MG63 (cell line): Measurements from ENCODE around the gene NKTR. TPM values are rescaled to one million over a fixed set of nuclear protein-coding genes. Genes with fewer than 3 reads are reported as not detected.
A peak's percentile ranks its signal among the peaks of the same experiment; 100 is the strongest.

Source experiments
- DNase-seq: peaks from one replicate; pipeline ENCODE4 v3.0.0-alpha.2; 2020
- H3K27me3 ChIP-seq: fragments of 250-450 bp; sonication (Bioruptor Pico); 2 replicates; pipeline ENCODE4 v1.5.1; 2020; ENCODE audit warnings: mild to moderate bottlenecking, moderate library complexity
- H3K36me3 ChIP-seq: fragments of 250-450 bp; sonication (Bioruptor Pico); 2 replicates; pipeline ENCODE4 v1.5.1; 2020; ENCODE audit warnings: mild to moderate bottlenecking, moderate library complexity
- H3K4me3 ChIP-seq: fragments of 250-450 bp; sonication (Bioruptor Pico); 2 replicates; pipeline ENCODE4 v1.5.1; 2020; ENCODE audit warnings: mild to moderate bottlenecking, moderate library complexity
- H3K9me3 ChIP-seq: fragments of 250-450 bp; sonication (Bioruptor Pico); 2 replicates; pipeline ENCODE4 v1.5.1; 2020; ENCODE audit warnings: mild to moderate bottlenecking, moderate library complexity
- total RNA-seq: library from RNA; depleted of rRNA; stranded (reverse); fragments of >200 nt; shearing (Covaris generic); gene quantifications from 2 replicates; pipeline ENCODE4 v1.2.3, GENCODE V29; 2014; ENCODE audit warnings: low replicate concordance

NKTR gene
- total RNA-seq, 1 experiment from 2014 or later = 4.4 TPM

DNA sequence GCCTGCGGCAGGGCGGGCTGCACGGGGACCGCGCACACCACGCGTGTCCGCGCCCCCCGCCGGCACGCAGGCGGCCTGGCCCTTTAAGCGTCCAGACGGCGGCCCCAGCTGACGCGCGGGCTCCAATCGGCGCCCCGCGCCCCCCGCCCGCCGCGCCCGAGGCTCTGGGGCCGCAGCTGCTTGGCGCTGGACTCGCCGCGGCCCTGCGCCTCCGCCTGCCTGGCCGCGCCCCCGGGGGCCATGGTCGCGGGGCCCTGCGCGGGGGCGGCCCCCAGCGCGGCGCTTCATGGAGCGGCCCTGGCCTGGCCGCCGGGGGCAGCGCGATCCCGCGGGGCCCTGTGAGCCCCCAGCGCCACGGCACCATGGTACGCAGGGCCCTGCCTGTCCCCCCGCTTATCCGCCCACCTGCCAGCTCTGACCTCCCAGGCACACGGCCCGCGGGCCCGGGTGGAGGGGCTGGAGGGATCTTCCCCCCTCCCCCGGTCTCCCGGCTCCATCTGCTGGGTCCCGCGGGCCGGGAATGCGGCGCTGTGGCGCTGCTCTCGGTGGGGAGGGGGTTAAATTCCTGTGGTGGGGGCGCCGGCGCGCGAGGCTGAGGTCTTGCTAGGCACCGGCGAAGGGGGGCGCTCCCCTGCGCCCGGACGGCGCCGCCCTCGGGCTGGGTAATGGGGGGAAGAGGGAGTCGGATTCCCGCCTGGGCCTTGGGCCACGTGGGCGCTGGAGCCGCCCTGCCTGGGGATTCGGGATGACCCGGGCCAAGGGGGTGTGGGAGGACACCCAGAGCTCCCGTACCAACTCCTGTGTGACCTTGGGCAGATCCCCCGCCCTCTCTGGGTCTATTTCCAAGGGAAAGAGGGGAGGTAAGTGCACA, 54.1 kb downstream of the NKTR start:
- no peaks in the 10 kb centered on the region for H3K27me3 ChIP-seq
- no peaks in the 10 kb centered on the region for H3K9me3 ChIP-seq
- peaks cover 6% of the 10 kb centered on the region for H3K36me3 ChIP-seq
- DNase-seq = peak; percentile 89
- peak overlapping the region; percentile 66 for H3K4me3 ChIP-seq

DNA sequence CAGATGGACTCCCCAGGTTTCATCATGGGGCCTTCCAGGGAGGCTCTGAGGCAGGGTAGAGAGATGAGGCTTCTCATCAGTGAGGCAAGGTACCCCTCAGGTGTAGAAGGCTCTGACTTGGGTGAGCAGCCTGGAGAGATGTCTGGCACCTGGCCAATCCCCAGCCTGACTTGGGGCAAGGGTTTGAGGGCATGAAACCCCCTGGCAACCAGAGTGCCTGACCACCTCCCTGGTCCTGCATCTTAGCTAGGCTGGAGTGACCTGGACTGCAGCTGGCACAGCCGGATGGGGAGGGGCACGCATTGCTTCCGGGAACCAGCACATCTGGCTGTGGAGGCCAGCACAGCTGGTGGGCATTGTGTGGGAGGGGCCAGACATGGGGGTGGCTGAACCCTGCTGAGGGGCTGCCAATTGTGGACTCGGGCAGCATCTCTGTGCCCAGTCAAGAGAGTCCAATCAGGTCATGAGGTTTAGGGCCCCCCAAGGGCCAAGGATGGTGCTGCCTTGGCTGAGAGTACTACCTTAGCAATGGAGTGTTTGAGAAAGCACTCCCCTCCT, 54.9 kb downstream of the NKTR start:
- Histone ChIP-seq H3K27me3 (no peaks in the 10 kb centered on the region), H3K4me3 (peak overlapping the region; percentile 59), H3K36me3 (peaks cover 6% of the 10 kb centered on the region), H3K9me3 (no peaks in the 10 kb centered on the region)
- peak; percentile 69 for DNase-seq

DNA sequence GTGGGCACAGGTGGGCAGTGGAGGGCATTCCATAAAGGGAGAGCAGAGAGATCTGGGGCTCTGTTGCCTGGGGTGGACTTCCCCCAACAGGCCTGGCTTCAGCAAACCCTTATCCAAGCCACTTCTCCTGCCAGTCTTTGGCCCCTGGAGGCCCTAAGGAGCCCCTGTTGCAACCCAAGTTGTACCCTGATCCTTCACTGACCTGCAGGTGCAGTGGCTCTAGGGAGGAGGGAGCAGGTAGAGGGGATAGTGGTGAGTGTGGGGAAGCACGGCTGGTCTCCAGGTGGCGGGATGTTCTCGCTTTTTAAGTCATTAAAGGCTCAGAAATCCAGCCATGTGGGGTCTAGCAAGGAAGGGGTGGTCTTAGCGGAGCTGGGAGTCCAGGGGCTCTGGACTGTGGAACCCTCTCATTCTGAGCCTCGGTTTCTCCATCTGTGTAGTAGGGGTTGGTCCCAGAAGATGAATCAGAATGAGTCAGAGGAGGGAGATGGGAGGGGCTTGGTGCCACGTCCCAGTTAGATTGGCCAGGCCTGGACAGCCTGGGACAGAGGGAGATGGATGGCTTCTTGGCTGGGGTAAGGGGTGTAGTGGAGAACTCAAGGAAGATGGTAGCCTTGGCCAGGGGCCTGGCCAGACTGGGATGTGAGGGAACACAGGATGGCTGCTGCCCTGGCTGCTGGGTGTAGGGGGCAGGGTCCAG, 55.6 kb downstream of the NKTR start:
- no peaks in the 10 kb centered on the region for H3K9me3 ChIP-seq
- no peak overlapping the region for H3K4me3 ChIP-seq

DNA sequence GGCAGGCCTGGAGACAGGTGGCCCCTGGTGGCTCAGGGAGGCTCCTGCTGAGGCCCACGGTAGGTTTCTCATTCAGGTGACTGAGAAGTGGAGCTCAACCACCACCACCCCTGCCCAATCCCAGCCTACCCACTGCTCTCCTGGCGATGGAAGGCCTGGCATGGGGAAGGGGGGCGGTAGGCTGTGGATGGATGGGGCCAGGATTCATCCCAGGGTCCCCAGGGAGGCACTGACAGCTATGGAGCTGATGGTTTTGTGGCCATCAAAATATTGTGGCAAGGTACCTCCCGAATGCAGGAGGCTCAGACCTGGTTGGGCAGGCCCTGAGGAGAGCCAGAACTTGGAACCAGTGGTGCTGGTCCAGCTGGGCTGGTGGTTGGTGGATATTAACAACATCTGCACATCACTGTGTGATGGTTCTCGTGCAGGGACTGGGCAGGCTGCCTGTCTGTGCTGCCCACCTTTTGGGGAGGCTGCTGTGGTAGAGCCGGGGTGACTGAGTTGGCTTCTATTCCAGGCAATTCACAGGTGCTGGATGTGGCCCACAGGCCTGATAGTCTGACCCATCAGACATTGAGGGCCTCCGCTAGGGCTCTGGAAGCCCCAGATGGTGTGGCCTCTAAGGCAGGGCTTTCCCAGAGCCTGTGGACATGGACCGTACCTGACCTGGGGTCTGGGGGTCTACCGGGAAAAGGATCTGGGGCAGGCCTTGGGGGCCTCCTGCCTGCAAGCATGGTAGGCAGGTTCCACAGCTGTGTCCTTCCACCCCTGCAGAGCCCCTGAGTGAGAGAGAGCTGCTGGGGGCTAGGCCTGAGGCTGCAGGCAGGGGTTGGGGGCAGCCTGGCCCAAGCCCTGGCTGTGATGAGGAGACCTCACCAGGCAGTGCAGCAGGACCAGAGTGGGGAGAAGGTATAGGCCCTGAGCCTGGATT, 56.5 kb downstream of the NKTR start:
- no peaks in the 10 kb centered on the region for H3K27me3 ChIP-seq
- H3K4me3 ChIP-seq = no peak overlapping the region
- no peak for DNase-seq
- H3K36me3 ChIP-seq = peaks cover 6% of the 10 kb centered on the region
- no peaks in the 10 kb centered on the region for H3K9me3 ChIP-seq

More for the DNA sequence above, 55.6 kb downstream of the NKTR start:
- no peaks in the 10 kb centered on the region for H3K27me3 ChIP-seq
- peaks cover 6% of the 10 kb centered on the region for H3K36me3 ChIP-seq
- DNase-seq = peak; percentile 50

DNA sequence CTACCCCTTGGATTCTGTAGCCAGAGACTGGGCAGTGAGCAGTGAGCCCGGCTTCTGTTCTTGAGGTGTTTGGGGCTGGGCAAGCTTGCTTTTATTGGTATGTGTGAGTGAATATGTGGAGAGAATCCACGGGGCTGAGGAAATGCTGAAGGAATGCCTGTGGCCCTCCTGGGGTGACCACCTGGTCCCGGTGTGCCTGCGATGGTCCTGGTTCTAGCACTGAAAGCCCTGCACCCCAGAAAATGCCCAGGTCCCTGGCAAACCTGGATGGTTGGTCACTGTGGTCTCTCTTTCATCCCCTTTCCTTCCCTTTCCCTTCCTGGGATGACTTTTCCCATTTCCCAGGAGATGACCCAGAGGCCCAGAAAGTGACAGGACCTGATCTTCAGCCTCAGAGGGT, 57.2 kb downstream of the NKTR start:
- Histone ChIP-seq H3K4me3 (no peak overlapping the region), H3K27me3 (no peaks in the 10 kb centered on the region), H3K9me3 (no peaks in the 10 kb centered on the region), H3K36me3 (peaks cover 6% of the 10 kb centered on the region)
- no peak for DNase-seq

DNA sequence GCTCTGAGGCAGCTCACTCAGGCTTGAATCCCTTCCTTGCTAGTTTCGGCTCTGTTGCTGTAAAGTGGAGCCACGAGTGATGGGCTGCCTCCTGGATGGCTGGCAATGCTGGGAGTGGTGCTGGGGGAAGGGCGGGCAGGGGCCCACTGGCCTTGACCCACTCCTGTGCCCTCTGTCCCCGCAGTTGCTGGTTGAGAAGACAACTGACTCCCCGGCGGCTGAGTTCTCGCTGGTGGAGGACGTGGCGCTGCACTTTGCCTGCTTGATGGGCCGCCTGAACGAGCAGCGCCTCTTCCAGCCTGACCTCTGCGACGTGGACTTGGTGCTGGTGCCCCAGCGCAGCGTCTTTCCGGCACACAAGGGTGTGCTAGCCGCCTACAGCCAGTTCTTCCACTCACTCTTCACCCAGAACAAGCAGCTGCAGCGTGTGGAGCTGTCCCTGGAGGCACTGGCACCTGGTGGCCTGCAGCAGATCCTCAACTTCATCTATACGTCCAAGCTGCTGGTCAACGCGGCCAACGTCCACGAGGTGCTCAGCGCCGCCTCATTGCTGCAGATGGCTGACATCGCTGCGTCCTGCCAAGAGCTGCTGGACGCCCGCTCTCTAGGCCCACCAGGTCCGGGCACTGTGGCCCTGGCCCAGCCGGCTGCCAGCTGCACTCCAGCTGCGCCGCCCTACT, 57.7 kb downstream of the NKTR start:
- Histone ChIP-seq H3K27me3 (no peaks in the 10 kb centered on the region), H3K4me3 (no peak overlapping the region), H3K9me3 (no peaks in the 10 kb centered on the region), H3K36me3 (peaks cover 6% of the 10 kb centered on the region)
- no peak for DNase-seq

DNA sequence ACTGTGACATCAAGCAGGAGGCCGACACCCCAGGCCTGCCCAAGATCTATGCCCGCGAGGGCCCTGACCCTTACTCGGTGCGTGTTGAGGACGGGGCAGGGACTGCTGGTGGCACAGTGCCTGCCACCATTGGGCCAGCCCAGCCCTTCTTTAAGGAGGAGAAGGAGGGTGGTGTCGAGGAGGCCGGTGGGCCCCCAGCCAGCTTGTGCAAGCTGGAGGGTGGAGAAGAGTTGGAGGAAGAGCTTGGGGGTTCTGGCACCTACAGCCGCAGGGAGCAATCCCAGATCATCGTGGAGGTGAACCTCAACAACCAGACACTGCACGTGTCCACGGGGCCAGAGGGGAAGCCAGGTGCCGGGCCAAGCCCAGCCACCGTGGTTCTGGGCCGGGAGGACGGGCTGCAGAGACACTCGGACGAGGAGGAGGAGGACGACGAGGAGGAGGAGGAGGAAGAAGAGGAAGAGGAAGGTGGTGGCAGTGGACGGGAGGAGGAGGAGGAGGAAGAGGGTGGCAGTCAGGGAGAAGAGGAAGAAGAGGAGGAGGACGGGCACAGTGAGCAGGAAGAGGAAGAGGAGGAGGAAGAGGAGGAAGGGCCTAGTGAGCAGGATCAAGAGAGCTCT, 58.4 kb downstream of the NKTR start:
- Histone ChIP-seq H3K36me3 (peaks cover 6% of the 10 kb centered on the region), H3K27me3 (no peaks in the 10 kb centered on the region), H3K9me3 (no peaks in the 10 kb centered on the region), H3K4me3 (no peak overlapping the region)
- DNase-seq = no peak

DNA sequence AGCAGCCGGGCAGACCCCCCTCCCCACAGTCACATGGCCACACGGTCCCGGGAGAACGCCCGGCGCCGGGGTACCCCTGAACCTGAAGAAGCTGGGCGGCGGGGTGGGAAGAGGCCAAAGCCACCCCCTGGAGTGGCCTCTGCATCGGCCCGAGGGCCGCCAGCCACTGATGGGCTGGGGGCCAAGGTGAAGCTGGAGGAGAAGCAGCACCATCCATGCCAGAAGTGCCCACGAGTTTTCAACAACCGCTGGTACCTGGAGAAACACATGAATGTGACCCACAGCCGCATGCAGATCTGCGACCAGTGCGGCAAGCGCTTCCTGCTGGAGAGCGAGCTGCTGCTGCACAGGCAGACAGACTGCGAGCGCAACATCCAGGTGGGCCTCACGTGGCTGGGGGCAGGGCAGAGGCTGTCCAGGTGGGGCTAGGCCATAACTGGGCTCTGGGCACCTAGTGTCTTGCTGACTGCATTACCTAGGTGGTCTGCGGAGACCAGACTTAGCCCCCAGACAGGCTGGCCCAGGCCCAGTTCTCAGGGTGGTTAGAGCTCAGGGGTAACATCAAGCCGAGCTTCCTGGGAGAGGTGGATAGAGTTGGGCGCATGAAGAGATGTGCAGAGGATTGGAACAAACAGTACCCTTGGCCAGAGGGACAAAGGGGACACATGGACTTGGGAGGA, 59.1 kb downstream of the NKTR start:
- Histone ChIP-seq H3K36me3 (peaks cover 6% of the 10 kb centered on the region), H3K9me3 (no peaks in the 10 kb centered on the region), H3K27me3 (no peaks in the 10 kb centered on the region), H3K4me3 (no peak overlapping the region)
- DNase-seq = no peak

DNA sequence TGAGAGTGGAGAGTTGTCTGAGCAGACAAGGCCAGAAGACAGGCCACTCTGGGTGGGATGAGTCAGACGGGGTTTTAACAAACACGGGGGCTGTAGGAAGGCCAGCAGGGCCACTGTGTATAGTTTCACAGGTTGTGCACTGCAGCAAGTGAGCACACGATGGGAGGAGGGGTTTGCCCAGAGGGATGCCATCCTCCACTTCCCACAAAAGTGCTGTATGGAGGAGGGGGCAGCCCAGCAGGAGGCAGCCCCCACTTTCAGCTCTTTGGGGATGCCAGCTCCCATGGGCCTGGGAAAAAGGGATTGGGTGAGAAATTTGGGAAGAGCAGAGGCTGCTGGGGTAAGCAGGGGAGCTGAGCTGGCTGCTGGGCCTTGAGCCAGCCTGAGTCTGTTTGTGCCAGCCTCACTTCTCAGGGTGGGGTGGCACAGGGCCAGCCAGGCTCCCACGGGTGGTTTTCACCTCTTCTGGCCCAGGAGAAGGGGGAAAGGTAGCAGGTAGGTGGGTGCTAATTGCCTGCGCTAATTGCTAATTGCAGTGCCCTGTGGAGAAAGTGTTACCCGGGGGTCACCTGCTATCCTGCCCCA, 59.7 kb downstream of the NKTR start:
- Histone ChIP-seq H3K4me3 (no peak overlapping the region), H3K27me3 (no peaks in the 10 kb centered on the region), H3K9me3 (no peaks in the 10 kb centered on the region), H3K36me3 (peaks cover 6% of the 10 kb centered on the region)
- DNase-seq = no peak

DNA sequence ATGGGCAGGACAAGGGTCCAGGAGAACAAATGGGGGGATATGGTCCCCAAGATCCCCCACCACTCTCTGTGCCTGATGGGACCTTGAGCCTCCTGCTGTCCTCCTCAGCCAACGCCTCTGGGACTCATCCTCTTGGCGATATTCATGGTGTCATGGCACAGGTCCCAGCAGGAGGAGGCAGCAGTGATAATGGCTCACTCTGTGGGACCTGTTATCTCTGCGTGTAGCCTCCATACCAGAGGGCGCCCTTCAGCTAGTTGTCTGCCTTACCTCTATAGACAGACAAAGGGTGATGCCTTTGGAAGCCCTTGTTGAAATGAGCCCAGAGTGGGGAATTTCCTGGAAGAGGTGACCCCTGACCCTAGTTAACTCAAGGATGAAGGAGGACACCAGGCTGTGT, 60.4 kb downstream of the NKTR start:
- DNase-seq = no peak
- H3K27me3 ChIP-seq = no peaks in the 10 kb centered on the region
- no peaks in the 10 kb centered on the region for H3K9me3 ChIP-seq

DNA sequence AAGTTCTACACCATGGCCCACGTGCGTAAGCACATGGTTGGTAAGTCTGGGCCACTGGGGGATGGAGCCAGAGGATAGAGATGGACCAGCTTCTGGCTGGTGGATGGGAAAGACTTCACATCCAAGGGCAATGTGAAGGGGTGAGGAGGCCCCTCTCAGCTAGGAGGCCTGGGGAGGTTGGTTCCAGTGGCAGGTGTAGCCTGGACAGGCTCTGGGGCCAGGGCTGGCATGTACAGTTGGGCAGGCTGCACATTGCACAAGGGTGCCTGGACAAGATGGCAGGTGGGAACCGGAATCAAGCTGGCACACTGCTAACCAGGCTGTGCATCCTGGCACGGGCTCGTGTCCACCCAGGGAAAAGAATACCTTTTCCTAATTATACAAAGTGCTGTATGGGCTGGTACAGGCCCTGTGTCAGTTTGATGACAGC, 61.1 kb downstream of the NKTR start:
- H3K36me3 ChIP-seq = peaks cover 6% of the 10 kb centered on the region
- DNase-seq = no peak
- H3K4me3 ChIP-seq = no peak overlapping the region
- H3K27me3 ChIP-seq = no peaks in the 10 kb centered on the region
- H3K9me3 ChIP-seq = no peaks in the 10 kb centered on the region

More for the DNA sequence above, 60.4 kb downstream of the NKTR start:
- H3K4me3 ChIP-seq = no peak overlapping the region
- peaks cover 6% of the 10 kb centered on the region for H3K36me3 ChIP-seq

DNA sequence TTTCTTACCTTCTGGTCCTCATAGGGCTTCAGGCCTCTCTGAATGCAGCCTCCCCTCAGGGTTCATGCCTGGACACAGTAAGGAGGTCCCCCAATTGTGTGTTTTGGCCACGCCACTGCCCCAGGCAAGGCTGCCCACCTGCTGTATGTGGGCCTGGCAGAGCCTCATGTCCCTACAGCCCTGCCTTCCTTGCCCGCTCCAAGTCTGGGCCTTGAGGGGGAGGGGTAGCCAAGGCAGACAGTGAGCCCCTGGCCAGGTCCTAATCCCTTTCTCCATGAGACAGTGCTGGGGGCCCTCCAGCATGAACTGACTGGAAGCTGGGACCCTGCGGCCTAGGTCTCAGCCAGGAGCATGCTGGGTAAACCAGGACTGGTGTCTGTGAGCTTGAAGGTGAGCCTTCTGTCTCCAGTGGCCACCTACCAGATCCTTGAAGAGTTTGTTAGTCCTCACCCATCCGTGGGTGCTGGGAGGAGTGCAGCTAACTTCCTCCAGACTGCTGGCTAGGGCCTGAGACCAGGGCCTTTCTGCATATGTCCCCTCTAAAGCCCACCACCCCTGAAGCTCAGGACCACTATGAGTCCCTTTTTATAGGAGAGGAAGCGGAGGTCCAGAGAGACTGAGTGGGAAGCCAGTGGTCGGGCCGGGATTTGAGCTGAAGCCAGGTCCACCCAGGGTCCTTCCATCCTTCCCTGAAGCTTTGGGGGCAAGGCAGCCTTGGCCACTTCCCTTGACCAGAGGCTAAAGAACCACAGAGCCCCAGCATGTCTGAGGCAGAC, 61.7 kb downstream of the NKTR start:
- DNase-seq = no peak
- no peaks in the 10 kb centered on the region for H3K27me3 ChIP-seq
- H3K9me3 ChIP-seq = no peaks in the 10 kb centered on the region
- peaks cover 6% of the 10 kb centered on the region for H3K36me3 ChIP-seq
- H3K4me3 ChIP-seq = no peak overlapping the region

DNA sequence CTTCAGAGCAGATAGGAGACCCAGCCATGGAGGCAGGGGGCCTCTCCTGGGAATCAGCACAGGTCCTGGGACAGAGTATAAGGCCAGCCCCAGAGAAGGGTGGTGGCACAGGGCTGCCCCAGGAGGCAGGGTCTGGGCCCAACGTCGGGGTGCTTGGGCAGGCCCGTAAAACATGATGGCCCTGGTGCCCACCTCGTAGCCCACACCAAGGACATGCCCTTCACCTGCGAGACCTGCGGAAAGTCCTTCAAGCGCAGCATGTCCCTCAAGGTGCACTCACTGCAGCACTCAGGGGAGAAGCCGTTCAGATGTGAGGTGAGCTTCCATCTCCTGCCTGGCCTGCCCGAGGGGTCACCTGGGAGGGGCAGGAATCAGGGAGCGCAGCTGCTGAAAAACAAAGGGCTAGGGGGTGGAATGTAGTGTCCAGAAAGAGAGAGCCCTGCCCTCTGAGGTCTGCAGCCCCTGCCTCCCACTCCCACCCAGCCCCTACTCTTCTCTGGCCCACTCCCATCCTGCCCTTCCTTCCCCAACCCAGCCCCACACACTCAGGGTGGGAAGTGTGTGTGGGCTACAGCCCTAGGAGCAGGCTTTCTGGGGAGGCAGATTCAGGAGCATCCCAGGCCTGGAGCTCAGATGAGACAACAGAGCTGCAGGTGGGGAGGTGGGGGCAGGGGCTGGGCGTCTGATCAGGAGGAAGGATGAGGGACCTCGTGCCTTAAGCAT, 62.5 kb downstream of the NKTR start:
- H3K36me3 ChIP-seq = peaks cover 6% of the 10 kb centered on the region
- no peak overlapping the region for H3K4me3 ChIP-seq
- no peaks in the 10 kb centered on the region for H3K9me3 ChIP-seq
- no peak for DNase-seq
- H3K27me3 ChIP-seq = no peaks in the 10 kb centered on the region
